Fibroblast of mammary gland (primary cell): ENCODE results near the gene SBF2.

Experiments used
- DNase-seq: peaks from one replicate; pipeline ENCODE4 v3.0.0-alpha.2; 2010; ENCODE audit warnings: low read depth
- H3K4me3 ChIP-seq: 2 replicates; pipeline ENCODE4 v1.5.1; 2011; ENCODE audit warnings: low read depth, mild to moderate bottlenecking, low read length, moderate library complexity; ENCODE audit not compliant: control insufficient read depth
- TF ChIP-seq, protein P1 (sequence below): conservative IDR thresholded peaks from 2 replicates; pipeline ENCODE4 v1.5.1; 2011; ENCODE audit warnings: low read depth, low read length, inconsistent platforms; ENCODE audit not compliant: control insufficient read depth, insufficient read depth

Gene SBF2

DNA sequence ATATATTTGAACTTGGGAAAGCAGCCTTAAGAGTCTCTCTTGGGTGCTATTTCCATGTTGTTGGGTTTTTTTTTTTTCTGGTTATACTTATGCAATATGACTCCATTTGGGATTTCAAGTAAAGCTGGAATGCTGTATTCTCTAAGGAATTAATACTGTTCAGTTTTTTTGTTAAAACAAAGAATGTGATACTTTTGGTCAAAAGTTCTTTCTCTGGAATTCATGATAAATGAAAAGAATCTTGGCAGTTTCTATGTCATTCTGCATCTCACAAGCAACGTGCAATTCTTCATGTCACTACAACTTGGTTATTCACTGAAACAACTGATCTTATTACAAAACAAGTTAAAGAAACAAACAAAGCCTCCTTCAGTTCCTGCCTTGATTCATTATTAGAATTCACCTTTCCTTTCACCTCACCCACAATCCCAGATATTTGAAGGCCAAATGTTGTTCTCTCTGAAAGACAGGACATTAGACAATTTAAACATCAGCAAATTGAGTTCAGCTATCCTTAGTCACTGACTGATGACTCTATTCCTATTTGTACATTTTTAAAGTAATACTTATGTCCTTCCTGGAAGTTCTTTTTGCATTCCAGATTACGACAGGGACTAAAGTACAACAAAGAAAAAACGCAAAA lies 176.2 kb downstream of the SBF2 start:
- TF ChIP-seq, protein P1, sequence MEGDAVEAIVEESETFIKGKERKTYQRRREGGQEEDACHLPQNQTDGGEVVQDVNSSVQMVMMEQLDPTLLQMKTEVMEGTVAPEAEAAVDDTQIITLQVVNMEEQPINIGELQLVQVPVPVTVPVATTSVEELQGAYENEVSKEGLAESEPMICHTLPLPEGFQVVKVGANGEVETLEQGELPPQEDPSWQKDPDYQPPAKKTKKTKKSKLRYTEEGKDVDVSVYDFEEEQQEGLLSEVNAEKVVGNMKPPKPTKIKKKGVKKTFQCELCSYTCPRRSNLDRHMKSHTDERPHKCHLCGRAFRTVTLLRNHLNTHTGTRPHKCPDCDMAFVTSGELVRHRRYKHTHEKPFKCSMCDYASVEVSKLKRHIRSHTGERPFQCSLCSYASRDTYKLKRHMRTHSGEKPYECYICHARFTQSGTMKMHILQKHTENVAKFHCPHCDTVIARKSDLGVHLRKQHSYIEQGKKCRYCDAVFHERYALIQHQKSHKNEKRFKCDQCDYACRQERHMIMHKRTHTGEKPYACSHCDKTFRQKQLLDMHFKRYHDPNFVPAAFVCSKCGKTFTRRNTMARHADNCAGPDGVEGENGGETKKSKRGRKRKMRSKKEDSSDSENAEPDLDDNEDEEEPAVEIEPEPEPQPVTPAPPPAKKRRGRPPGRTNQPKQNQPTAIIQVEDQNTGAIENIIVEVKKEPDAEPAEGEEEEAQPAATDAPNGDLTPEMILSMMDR: no peak
- peak; percentile 79 for DNase-seq
- H3K4me3 ChIP-seq: no peak overlapping the region

DNA sequence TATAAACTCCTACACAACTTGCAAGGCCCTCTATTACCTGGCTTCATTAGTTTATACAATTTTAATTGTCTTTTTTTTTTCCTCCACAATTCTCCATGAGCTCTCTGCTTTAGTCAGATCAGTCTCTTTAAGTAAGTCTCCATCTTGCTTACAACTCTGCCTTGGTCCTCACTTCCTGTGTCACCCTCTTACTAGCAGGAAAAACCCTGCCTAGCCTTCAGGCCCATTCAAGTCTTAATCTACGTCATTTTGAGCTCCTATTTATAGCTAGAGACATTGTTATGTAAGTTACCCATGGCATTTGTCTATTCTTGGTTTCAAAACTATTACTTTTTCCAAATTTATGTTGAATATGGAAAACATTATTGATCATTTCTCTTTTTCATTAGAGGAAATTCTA lies 177.4 kb downstream of the SBF2 start:
- no peak for DNase-seq
- TF ChIP-seq, protein P1: no peak
- no peak overlapping the region for H3K4me3 ChIP-seq

DNA sequence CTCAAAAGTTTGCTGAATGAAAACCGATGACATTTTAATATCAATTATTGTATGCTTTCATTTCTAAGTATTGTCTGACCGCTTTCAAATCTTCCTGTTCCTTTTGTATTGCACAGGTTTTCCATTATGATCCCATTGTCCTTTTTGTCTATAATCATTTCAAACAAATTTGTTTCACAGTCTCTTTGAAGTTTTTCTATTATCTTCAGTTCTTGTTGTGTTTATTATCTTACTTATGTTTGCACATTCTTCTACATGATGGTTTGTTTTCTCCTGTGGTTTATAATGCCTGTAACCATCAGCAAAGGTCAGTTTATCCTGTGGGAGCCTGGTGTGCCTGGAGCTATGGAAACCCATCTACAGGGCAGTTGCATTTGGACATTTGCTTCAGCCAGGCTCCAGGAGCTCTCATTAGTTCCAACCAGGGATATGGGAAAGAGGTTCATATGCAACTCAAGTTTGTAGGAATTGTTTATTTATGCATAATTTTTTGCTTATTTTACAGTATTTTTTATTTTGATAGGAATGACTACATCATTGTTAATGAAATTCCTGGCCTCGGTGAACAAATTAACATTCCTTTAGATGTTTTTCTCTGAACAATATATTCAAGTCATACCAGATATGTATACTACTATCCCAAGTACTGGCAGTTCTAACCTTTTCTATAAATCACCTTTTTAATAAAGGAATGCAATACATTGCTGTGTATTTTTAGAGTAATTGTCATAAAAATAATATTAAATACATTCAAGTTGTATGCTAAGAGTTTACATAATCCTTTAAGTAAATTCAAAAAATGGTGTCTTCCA lies 179.2 kb downstream of the SBF2 start:
- no peak for DNase-seq
- TF ChIP-seq, protein P1: no peak
- no peak overlapping the region for H3K4me3 ChIP-seq

DNA sequence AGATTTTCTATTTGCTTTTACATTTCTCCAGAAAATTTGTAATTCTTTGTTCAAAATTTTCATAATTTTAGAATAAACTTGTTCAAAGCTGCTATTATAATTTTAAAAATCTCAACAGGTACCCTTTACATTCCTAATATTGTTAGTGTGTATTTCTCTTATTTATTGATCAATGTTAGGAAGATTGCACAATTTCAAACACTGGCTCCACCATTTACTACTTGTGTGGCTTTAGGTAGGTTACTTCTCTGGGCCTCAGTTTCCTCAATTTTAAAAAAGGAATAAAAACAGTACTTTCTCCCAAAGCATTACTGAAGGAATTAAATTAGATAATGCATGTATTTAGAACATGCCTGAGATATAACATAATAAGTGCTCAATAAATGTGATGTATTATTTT lies 180.2 kb downstream of the SBF2 start:
- no peak for DNase-seq
- TF ChIP-seq, protein P1: no peak
- H3K4me3 ChIP-seq: no peak overlapping the region

DNA sequence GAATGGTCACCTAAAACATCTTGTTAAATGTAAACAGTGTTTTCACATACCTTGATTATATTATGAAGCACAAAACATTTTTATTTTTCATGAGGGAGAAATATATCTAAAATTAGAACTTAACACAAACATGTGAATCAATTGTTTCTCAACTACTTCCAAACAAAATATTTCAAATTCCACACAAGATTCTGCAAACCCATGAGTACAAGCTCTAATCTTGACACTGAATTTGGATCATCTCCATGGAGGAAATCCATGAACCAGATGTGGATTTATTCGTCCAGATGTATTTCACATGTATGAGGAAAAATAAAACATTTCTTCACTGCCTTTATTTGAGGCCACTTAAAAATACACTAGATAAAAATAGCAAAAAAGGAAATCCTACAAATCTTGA lies 184.2 kb downstream of the SBF2 start:
- H3K4me3 ChIP-seq: no peak overlapping the region
- TF ChIP-seq, protein P1: no peak
- DNase-seq: peak; percentile 92

DNA sequence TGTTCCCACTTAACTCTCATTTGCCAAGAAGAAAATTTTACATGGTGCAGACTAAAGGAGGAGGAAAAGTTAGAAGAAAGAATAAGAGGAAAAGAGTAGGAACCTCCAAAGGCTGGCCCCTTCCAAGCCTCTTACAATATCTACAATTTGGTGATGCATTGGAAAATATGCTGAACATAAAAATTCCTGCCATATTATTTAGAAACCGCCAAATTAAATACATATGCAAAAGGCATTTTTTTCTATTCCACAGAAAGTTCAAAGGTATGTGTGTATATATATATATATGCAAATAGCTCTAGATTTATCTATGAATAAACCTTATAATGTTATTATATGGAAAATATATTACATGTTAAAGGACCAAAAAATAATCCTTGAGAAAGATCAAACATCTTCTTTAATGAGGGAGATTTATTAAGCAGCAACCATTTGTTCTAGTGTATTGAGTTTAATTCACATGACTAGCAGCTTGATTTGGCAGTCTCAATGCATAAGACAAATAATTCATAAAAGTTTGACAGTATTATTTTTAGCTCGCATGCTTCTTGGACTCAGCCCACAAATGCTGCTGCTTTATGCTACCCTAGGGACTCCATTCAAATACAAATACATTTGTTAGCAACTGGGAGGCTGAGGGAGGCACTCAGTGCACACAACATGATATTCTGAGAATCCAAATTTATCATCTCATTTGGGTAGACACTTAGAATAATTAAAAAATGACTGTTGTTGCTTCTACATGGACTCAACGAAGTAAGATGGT lies 184.9 kb downstream of the SBF2 start:
- DNase-seq: peak; percentile 70
- H3K4me3 ChIP-seq: no peak overlapping the region
- TF ChIP-seq, protein P1: no peak
